Endothelial cell of umbilical vein (primary cell): Measurements from ENCODE around the gene ARF1. TPM values are rescaled to one million over a fixed set of nuclear protein-coding genes. Genes with fewer than 3 reads are reported as not detected.

ENCODE experiments used
- BruUV-seq: library from RNA; stranded (reverse); fragments of 400-500 nt; replicated peaks from 2 replicates; lab custom pipeline; 2021; lab: Mats Ljungman, UMichigan
- CTCF ChIA-PET: fragments of 300-600, 350-600 bp; sonication (Branson Sonifier 250); formaldehyde crosslinking; loops from one replicate; lab custom pipeline; 2021; ENCODE audit warnings: antibody characterized with exemption, inconsistent platforms; lab: Charles Lee
- POLR2A ChIA-PET: fragments of 300-600, 350-600 bp; sonication (Branson Sonifier 250); formaldehyde crosslinking; loops from one replicate; lab custom pipeline; 2021; ENCODE audit warnings: antibody characterized with exemption, inconsistent platforms; lab: Charles Lee
- DNase-seq: peaks from one replicate; pipeline ENCODE4 v3.0.0-alpha.2; 2011; ENCODE audit warnings: low read depth, low spot score
- FAIRE-seq: peaks from 2 replicates; lab custom pipeline; 2011; peaks lifted over from hg19 to GRCh38; lab: Jason Lieb, UNC
- H2AFZ ChIP-seq: 2 replicates; pipeline ENCODE4 v1.6.0; 2012; ENCODE audit warnings: low read depth, low read length, control low read depth, inconsistent platforms
- H3K27ac ChIP-seq: 2 replicates; pipeline ENCODE4 v1.5.1; 2011; ENCODE audit warnings: low read depth, mild to moderate bottlenecking, control low read depth, low read length, moderate library complexity; ENCODE audit not compliant: insufficient read depth
- H3K27me3 ChIP-seq, 2 experiments: 2 replicates each; pipeline versions ENCODE4 v1.6.0 to v1.6.1; 2011; ENCODE audit warnings: low read length in 2 of 2, mixed read lengths in 1 of 2; ENCODE audit not compliant: control insufficient read depth in 2 of 2, insufficient read depth in 2 of 2
- H3K36me3 ChIP-seq, 2 experiments: 2 replicates in 1 of 2; 3 replicates in 1 of 2; pipeline ENCODE4 v1.5.1; 2011; ENCODE audit warnings: low read length in 2 of 2, mild to moderate bottlenecking in 1 of 2, moderate library complexity in 1 of 2; ENCODE audit not compliant: control insufficient read depth in 2 of 2, insufficient read depth in 2 of 2; ENCODE audit errors: extremely low read depth in 1 of 2
- H3K4me1 ChIP-seq: 3 replicates; pipeline ENCODE4 v1.5.1; 2011; ENCODE audit warnings: mild to moderate bottlenecking, low read length; ENCODE audit not compliant: control insufficient read depth, insufficient read depth; ENCODE audit errors: extremely low read depth
- H3K4me2 ChIP-seq: 2 replicates; pipeline ENCODE4 v1.6.1; 2011; ENCODE audit warnings: low read length, control low read depth, mixed read lengths; ENCODE audit not compliant: insufficient read depth
- H3K4me3 ChIP-seq, 3 experiments: fragments of 200-600 bp in 1 of 3; sonication (generic), shearing (Covaris generic) in 1 of 3; replicated peaks in 1 of 3; 2 replicates each; pipeline ENCODE4 v1.5.1; 2011 to 2016; ENCODE audit warnings: control low read depth in 3 of 3, low read length in 3 of 3, mild to moderate bottlenecking in 2 of 3, inconsistent platforms in 1 of 3, low read depth in 1 of 3, moderate library complexity in 1 of 3; ENCODE audit not compliant: insufficient read depth in 1 of 3
- H3K79me2 ChIP-seq: 2 replicates; pipeline ENCODE4 v1.6.0; 2012; ENCODE audit warnings: low read length, inconsistent platforms; ENCODE audit not compliant: control insufficient read depth, insufficient read depth
- H3K9ac ChIP-seq: replicated peaks from 2 replicates; pipeline ENCODE3; 2011; ENCODE audit warnings: low read length, control low read depth; ENCODE audit not compliant: insufficient read depth; ENCODE audit errors: extremely low read depth
- H3K9me1 ChIP-seq: replicated peaks from 3 replicates; pipeline ENCODE4 v1.6.0; 2011; ENCODE audit warnings: mild to moderate bottlenecking, low read length; ENCODE audit not compliant: control insufficient read depth, insufficient read depth; ENCODE audit errors: extremely low read depth
- H3K9me3 ChIP-seq: replicated peaks from 2 replicates; pipeline ENCODE4 v1.5.1; 2012; ENCODE audit warnings: low read length, inconsistent platforms; ENCODE audit not compliant: control insufficient read depth, insufficient read depth
- H4K20me1 ChIP-seq: replicated peaks from 2 replicates; pipeline ENCODE3; 2011; ENCODE audit warnings: mild to moderate bottlenecking, low read length; ENCODE audit not compliant: control insufficient read depth, insufficient read depth; ENCODE audit errors: extremely low read depth
- POLR2A ChIP-seq: IDR thresholded peaks from 2 replicates; pipeline ENCODE4 v1.6.1; 2012; ENCODE audit warnings: low read depth, mild to moderate bottlenecking, control low read depth, low read length
- dilution Hi-C: fragments of 300-500 bp; cut with MboI; formaldehyde crosslinking; loops from one replicate; pipeline ENCODE4 v1.15.0; 2019; ENCODE audit warnings: low sequenced_read_pairs; ENCODE audit not compliant: extremely low pct_ligation_motif_present
- intact Hi-C: fragments of 100-400 bp; cut with micrococcal nuclease; formaldehyde crosslinking; loops from one replicate; pipeline ENCODE4 v1.10.0; 2022
- polyA plus RNA-seq, 4 experiments: library from polyadenylated mRNA; depleted of rRNA in 3 of 4; stranded (reverse) in 3 of 4; unstranded in 1 of 4; fragments of >200 nt; gene quantifications; 2 replicates each; pipeline versions ENCODE4 v1.2.1 to v1.2.3, GENCODE V29; 2011 to 2012; ENCODE audit warnings: missing spikeins in 1 of 4
- total RNA-seq: library from RNA; stranded (reverse); gene quantifications from 2 replicates; pipeline ENCODE4 v1.2.3, GENCODE V29; 2021
- TF ChIP-seq, protein P1 (sequence below), 2 donors: IDR thresholded peaks; 1 replicate in 1 of 2; 2 replicates in 1 of 2; pipeline ENCODE4 v1.5.1; 2011; ENCODE audit warnings: low read length in 2 of 2, mild to moderate bottlenecking in 2 of 2, moderate library complexity in 2 of 2, control low read depth in 1 of 2, inconsistent platforms in 1 of 2, low read depth in 1 of 2; ENCODE audit not compliant: insufficient read depth in 1 of 2; ENCODE audit errors: extremely low read depth in 1 of 2

Gene ARF1
- total and polyA plus RNA-seq, 2 donors (not counting 3 experiments of a cell fraction or from before 2014, with no cell fraction given), result 499 to 844 TPM

DNA sequence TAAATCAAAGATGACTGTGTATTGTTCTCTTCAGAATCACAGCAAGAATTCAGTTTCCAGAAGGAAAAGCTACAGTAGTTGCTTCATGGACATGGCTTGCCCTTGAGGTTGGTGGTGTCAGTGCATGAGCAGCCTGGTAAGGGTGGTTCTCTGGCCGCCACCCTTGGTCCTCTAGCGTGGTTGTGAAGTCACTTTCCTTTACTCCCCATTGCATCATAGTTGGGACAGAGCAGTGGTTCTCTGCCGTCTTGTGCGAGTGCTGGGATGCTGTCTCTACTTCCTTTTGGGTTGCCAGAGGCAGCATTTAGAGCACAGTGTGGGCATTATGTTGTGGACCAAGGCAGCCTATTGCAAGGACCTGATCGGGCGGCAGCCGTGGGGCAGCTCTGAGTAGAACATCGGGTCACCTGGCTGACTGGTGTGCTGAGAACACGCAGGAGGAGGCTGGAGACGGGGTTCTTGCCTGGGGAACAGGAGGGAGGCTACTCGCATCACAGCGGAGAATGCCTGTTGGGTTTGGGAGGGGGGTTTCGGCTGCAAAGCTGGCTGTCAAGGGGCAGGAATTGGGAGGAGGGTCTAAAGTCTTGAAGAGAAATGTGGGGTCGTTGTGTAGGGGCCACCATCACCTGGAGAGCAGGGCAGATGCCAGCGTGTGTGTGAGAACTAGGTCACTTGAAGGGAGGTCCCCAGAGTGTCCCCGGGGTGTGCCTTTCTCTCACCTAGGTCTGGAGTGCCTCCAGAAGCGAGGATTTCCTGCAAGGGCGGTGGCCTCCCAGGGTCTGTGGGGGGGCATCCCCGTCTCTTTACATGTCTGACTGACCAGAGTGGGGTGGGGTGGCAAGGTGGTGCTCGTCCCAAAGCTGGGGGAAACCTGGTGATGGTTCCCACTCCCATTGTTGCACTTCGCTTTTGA lies 6.3 kb downstream of the ARF1 start:
- FAIRE-seq, result no peak

More for the DNA sequence above, 6.3 kb downstream of the ARF1 start:
- peak overlapping the region; percentile 94 for H3K27ac ChIP-seq
- H3K4me1 ChIP-seq, result peaks cover 79% of the 10 kb centered on the region
- H3K9me1 ChIP-seq, result no peaks in the 10 kb centered on the region
- TF ChIP-seq POLR2A, result peak; percentile 15
- TF ChIP-seq, protein P1, sequence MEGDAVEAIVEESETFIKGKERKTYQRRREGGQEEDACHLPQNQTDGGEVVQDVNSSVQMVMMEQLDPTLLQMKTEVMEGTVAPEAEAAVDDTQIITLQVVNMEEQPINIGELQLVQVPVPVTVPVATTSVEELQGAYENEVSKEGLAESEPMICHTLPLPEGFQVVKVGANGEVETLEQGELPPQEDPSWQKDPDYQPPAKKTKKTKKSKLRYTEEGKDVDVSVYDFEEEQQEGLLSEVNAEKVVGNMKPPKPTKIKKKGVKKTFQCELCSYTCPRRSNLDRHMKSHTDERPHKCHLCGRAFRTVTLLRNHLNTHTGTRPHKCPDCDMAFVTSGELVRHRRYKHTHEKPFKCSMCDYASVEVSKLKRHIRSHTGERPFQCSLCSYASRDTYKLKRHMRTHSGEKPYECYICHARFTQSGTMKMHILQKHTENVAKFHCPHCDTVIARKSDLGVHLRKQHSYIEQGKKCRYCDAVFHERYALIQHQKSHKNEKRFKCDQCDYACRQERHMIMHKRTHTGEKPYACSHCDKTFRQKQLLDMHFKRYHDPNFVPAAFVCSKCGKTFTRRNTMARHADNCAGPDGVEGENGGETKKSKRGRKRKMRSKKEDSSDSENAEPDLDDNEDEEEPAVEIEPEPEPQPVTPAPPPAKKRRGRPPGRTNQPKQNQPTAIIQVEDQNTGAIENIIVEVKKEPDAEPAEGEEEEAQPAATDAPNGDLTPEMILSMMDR (IDR thresholded peaks at IDR 0.05; ENCODE audit: extremely low read depth in 1 of 2, insufficient read depth in 1 of 2, low read depth in 1 of 2, low read length in 2 of 2), result no peak
- DNase-seq, result no peak
- POLR2A ChIA-PET, result no interaction called here
- intact Hi-C loops, result loop anchor here (5.0 to 10.0 kb wide), 5 partner anchors 304 to 607 kb away; partner anchors contain the start of genes JMJD4, SNAP47 and ZNF678
- H4K20me1 ChIP-seq, result peaks cover 8% of the 10 kb centered on the region
- BruUV-seq, result no TSS peak
- peaks cover 100% of the 10 kb centered on the region for H3K79me2 ChIP-seq
- peaks cover 0 to 11% of the 10 kb centered on the region in 2 experiments for H3K36me3 ChIP-seq
- no peak overlapping the region for H2AFZ ChIP-seq
- H3K4me2 ChIP-seq, result peak overlapping the region; percentile 1
- dilution Hi-C loops, result no loop called here
- CTCF ChIA-PET, result interaction anchor here (1.1 to 2.5 kb wide), 2 partner anchors 13 to 85 kb away, joined by 3 to 8 read pairs; no protein-coding TSS in a partner anchor
- no peak overlapping the region for H3K4me3 ChIP-seq
- no peak overlapping the region for H3K9ac ChIP-seq
- no peaks in the 10 kb centered on the region for H3K27me3 ChIP-seq
- no peaks in the 10 kb centered on the region for H3K9me3 ChIP-seq
